GM21360 (cell line): Measurements from ENCODE around the gene CAMTA1.
"Not testable (repeated sequence)": the region's sequence is repeated elsewhere in the genome, so short reads cannot be mapped to it uniquely, and the experiment has no call there.

Experiments used
- ATAC-seq: cut with Tn5 transposase; IDR thresholded peaks from one replicate; pipeline ENCODE4 v1.9.1; 2021; ENCODE audit warnings: mild to moderate bottlenecking, moderate library complexity; ENCODE audit not compliant: unreplicated experiment

The CAMTA1 gene

DNA sequence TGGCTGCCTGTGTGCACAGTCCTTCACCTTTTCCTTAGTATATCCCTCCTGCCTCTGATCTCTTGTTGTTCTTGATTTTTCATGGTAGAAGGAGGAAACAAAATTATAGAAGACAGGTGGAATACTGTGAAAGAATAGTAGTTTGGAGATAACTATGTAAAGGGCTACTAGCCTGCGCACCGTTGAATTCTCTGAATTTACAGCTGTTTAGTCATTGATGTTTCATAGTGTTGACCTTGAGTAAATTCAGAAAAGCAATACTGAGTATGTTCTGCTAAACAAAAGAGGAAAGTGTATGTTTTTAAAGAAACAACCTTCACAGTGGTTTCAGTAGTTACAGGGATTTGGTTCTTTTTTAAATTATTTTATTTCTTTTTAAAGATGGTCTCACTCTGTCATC lies 18.1 kb downstream of the CAMTA1 start:
- ATAC-seq, result no peak

- ATAC-seq, result no peak
Observed at GRCh38 chr1:6805004-6805416, 19.8 kb downstream of the CAMTA1 start.

GRCh38 chr1:6807782-6808181 lies 22.5 kb downstream of the CAMTA1 start:
- ATAC-seq, result no peak

DNA sequence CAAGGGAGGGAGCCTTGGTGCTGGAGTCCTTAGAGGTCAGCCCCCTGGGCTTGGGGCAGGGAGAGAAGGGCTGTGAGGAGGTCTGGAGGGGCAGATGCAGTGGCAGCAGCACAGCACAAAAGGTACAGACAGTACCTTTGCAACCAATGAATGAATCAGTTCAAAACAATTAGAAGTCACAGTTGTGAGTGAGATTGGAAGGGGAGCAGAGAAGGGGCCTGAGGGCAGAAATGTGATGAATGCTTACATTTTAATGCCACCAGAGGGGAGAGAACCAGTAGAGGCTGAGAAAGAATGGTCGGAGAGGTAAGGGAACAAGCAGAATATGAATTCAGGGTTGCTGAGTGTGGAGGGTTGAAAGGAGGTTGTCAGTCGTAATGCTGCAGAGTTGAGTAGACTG lies 24.2 kb downstream of the CAMTA1 start:
- ATAC-seq, result no peak

DNA sequence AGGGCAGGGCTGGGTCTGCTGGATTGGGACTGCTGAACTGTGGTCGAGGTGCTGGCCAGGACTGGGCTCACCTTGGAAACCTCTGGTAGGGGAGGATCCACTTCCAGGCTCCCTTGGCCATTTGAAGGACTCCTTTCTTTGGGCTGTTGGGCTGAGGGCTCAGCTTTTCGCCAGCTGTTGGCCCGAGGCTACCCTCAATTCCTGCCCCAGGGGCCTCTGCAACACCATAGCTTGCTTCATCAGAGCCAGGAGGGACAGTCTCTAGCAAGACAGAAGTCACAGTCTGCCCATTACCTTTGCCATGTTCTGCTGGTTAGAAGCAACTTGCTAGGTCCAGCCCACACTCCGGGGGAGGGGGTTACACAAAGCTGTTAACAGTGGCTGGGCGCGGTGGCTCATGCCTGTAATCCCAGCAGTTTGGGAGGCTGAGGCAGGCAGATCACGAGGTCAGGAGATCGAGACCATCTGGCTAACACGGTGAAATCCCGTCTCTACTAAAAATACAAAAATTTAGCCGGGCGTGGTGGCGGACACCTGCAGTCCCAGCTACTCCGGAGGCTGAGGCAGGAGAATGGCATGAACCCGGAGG lies 25.0 kb downstream of the CAMTA1 start:
- ATAC-seq, result not testable (repeated sequence)

GRCh38 chr1:6811583-6811982 lies 26.3 kb downstream of the CAMTA1 start:
- no peak for ATAC-seq

DNA sequence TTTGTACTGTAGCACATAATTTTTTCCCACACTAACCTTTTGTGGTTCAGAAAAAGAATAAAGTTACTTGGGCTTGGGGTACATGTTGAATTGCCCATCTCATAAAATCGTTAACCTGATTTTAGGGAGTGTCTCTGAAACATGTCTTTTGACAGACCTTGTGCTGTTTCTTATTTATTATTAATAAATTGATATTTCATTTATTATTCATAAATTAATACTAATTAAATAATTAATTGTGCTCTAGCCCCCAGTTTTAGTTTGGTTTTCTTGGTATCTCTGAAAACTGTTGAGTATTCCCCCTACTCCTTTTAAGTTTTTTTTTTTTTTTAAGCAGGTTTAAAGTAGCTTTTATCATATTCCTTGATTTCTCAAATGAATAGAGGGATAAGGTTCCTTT lies 27.9 kb downstream of the CAMTA1 start:
- ATAC-seq, result no peak

- no peak for ATAC-seq
Observed at GRCh38 chr1:6815726-6816125, 30.5 kb downstream of the CAMTA1 start.

GRCh38 chr1:6819246-6820040 lies 34.2 kb downstream of the CAMTA1 start:
- ATAC-seq, result no peak

DNA sequence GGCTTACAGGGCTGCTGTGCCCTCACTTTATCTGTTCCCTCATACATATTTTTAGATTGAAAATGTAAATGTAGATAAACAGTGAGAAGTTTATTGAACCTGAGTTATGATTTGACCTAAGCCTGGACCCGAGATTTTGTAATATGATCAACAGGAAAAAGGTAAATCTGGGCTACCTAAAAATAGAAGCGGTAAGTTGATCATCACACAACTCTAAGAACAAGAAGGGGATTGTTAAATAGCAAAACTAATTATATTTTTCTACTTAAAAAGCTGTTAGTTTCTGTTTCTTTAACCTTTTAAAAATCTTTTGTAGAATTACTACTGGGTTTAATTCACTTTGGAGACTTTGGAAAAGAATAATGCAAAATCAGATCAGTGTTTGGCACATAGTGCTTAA lies 35.6 kb downstream of the CAMTA1 start:
- ATAC-seq, result no peak

- ATAC-seq, result peak; percentile 58
Observed at GRCh38 chr1:6822530-6823359, 37.5 kb downstream of the CAMTA1 start.

DNA sequence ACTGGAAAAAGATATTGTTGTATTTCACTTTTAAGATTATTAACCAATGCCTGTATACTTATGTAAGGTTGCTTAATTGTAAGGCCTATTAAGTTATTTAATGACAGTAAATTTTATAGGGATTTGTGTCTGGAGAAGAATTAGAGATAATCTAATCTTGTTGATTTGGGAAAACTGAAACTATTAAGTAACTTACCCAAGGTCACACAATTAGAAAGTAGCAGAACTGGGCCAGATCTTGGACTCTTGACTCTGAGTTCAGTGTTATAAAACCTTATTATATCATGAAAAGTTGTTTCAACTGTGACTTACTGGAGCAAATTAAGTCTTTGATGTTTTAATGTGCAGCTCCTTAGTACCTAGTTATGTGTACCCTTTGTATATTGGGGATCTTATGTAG lies 38.5 kb downstream of the CAMTA1 start:
- ATAC-seq, result no peak

- ATAC-seq, result no peak
Observed at GRCh38 chr1:6824665-6825368, 39.6 kb downstream of the CAMTA1 start.

- ATAC-seq, result no peak
Observed at GRCh38 chr1:6825828-6826227, 40.6 kb downstream of the CAMTA1 start.

DNA sequence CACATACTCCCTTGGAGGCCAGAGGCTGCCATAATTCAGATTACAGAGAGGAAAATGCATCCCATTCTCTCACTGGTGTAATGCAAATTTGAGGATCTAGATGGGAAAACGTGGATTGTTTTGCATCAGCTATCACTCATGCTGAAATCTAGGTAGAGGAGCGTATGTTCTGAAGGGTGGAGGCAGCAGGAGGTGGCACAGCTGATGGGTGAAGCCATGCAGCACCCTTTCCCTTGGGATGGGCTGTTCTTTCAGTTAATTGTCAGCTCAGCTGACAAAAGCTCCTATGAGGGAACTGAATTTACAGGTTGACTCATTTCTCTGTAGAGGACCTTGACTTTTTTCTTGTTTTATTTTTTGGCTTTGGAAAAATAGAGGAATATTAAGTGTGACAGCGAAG lies 41.8 kb downstream of the CAMTA1 start:
- ATAC-seq, result no peak

- no peak for ATAC-seq
Observed at GRCh38 chr1:6827630-6828165, 42.4 kb downstream of the CAMTA1 start.

DNA sequence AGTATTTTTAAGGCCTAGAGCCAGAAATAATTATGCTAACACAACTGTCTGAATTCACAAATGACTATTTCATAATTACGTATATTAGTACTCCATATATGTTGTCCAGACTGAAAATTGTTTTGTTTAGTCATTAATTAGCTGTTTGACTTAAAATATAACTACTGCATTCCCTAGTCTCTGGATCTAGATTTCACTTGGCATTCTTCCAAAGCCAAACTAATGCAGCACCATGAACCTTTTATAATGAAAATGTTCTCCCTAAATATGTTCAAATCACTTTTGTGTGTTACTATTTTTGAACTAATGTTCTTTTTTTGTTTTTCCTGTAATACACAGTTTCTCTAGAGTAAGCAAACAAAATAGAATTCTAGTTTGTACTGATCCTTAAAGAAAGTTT lies 46.1 kb downstream of the CAMTA1 start:
- ATAC-seq, result no peak

DNA sequence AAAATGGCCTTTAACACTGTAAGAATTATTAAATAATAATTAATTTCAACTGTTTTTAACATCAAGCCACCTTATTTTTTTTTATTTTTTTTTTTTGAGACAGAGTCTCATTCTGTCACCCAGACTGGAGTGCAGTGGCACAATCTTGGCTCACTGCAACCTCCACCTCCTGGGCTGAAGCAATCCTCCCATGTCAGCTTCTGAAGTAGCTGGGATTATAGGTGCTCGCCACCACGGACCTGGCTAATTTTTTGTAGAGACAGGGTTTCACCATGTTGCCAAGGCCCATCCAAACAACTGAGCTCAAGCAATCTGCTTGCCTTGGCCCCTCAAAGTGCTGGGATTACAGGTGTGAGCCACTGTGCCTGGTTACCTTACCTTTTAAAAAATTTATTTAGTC lies 46.8 kb downstream of the CAMTA1 start:
- ATAC-seq, result not testable (repeated sequence)

DNA sequence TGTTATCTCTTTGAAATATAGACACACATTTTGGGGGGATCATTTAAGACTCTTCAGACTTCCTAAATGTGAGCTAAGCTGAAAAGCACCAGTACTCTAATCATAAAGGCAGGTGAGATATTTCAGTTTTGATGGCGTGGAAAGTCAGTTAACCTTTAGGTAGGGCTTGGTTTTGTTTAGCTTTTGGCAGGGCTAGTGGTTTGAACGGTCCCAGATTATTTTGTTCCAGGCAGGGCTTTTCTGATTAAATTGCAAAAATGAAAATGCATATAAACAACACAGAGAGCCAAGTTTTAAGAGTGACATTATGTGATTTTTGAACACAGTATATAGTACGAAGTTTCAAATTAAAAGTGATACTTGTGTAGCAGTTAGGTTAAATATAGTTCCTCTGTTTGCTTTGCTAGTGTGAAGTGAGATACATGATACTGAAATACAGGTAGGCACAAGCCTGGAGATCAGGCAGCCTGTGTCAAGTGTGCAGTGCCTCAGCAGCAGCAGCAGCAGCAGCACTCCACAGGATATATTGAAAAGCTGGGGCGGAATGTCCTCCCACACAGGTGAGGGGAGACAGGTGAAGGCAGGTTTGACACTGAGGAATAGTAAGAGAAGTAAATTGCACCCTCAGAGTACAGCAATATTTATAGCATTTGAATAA lies 47.4 kb downstream of the CAMTA1 start:
- ATAC-seq, result no peak

DNA sequence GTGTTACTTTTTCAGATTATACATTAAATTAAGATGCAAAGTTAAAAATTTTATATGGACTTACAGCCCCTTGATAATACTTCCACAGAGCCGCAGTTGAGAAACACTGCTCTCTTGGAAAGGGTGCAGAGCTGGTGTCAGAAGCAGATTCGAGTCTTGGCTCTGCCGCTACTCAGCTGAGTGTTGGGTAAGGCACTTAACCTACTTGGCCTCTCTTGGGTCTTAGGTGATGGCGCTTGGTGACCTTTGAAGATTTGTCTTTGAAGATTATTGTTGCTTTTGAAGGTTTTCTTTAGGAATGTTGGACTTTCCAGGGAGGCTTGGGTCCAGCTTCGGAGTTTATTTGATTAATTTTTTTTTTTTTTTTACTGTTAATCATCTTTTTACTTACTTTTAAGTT lies 48.5 kb downstream of the CAMTA1 start:
- ATAC-seq, result no peak
